NCI-H524 (cell line): ENCODE results near the gene KRT82.

Source experiments
- DNase-seq, 2 experiments: peaks; one replicate each; lab custom pipeline; 2025; lab: John Stamatoyannopoulos, UW

KRT82 gene

DNA sequence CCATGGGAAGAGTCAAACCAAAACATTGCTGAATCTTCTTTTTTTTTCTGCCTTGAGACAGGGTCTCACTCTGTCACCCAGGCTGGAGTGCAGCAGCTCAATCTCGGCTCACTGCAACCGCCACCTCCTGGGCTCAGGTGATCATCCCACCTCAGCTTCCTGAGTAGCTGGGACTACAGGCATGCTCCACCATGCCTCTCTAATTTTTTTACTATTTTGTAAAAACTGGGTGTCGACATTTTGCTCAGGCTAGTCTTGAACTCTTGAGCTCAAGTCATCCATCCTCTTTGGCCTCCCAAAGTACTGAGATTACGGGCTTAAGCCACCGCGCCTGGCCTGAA is 29.5 kb upstream of the KRT82 start:
- DNase-seq: no peak

DNA sequence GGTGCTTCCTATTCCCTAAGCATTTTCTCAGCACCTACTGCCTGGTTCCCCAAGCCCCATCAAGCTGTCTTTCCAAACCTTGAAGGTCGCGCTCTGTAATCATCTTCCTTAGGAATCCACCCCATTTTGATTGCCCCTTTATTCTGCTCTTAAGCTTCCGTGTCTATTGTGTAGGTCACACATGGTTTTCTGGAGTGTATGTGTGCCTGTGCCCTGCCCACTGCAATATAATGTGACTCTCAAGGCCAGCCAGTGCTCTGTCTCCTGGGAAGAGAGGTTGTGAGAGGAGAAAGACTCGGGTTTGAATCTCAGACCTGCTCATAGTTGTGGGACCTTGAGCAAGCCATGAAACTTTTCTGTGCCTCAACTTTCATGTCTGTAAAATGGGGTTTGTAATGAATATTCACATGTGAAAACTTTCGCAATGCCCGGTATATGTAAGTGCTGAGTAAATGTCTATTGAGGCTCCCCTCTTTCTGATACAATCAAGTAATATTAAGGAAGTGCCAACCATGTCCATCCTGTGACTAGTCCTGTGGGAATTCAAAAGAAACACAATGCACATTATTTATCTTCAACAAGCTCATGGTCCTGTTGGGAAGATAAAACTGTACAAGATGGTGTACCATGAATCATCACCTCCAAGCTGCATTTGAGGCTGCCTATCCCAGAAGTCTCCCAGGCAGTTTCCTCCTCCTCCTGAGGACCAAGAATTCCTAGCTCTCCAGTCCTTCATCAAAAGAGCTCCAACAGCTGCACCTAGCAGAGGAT is 28.8 kb upstream of the KRT82 start:
- no peak for DNase-seq

DNA sequence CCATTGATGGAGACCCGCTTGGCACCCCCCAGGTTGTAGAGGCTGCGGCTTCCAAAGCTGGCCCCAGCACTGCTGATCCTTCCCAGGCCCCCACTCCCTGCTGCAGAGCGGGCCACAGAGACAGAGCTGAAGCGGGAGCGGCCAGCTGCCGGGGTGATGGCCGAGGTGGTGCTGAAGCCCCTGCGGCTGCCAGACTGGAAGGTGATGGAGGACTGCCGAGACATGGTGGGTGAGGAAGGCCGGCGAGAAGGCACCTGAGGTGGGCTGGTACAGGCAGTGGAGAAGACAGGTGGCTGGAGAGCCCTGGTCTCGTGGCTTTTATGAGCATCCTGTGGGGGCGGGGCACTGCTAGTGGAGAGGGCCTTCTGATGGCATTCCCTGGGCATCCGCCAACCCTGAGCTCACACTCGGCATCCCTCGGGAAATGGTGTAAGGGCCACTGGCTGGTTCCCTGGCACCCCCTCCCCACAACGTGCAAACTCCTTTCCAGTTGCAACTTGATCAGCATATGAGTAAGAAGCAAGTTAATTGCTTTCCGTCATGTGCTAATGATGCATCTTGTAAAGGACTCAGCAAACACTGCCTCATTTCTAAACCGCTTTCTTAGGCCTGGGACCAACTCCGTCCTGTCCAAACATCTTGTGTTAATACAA is 28.1 kb upstream of the KRT82 start, which contains the start of gene KRT75:
KRT75 (minus strand) TSS at position 291 of the 653 bp plus-strand sequence; CDS start at position 224, 67 bp downstream.
- no peak for DNase-seq

DNA sequence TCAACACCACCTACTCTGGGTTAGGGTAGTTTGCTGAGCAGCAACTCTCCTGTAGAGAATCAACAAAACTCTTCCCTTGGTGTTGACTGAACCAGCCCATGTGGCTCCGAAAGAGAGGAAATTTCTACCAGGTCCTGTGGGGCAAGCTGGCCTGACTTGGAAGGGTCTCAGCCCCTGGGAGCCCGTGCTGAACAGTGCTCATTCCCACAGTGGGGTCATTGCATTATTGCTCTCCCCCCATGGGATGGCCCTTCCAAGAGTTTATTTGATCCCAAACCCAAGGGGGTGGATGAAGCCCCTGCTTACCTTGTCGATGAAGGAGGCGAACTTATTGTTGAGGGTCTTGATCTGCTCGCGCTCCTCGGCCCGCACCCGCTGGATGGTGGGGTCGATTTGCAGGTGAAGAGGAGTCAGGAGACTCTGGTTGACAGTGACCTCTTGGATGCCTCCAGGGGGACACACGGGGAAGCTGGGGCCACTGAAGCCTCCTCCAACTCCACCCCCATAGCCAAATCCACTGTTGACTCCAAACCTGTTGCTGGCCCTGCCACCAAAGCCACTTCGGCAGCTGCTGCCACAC is 27.5 kb upstream of the KRT82 start:
- no peak for DNase-seq

DNA sequence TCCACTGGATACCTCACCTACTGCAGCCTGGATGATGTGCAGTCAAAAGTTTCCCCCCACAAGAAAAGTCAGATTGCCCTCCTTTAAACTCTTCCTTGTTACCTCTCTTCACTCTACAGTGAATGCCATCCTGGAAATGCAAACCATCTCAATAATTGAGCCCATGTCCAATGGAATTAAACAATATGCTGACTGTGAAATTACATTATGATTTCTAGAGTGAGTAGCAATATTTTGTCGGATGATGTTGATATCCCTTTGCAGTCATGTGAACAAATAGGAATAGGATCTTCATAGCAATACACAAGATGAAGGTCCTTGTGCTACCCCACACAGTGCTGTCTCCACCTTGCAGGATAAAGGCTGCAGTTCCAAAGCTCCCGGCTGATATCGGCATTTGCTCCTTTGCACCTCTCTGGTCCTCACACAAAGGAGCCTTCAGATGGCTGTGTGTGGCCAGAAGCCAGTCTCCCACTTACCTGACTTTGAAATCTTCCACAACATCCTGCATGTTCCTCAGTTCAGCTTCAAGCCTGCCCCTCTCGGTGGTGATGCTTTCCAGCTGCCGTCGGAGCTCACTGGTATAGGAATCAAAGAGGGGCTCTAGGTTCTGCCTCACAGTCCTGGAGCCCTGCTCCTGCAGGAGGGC is 26.5 kb upstream of the KRT82 start:
- no peak for DNase-seq

DNA sequence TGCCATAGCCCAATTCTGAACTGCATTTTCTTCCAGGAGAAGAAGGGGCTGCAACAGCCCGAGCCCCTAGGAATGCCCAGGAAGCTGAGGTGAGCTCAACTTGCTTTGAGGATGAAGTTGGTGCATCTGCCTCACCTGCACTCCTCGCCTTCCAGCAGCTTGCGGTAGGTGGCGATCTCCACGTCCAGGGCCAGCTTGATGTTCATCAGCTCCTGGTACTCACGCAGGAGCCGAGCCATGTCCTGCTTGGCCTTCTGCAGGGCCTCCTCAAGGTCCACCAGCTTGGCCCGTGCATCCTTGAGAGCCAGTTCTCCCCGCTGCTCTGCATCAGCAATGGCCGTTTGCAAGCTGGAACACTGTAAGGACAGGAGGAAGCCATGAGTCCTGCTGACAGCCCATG is 22.0 kb upstream of the KRT82 start:
- DNase-seq: no peak

DNA sequence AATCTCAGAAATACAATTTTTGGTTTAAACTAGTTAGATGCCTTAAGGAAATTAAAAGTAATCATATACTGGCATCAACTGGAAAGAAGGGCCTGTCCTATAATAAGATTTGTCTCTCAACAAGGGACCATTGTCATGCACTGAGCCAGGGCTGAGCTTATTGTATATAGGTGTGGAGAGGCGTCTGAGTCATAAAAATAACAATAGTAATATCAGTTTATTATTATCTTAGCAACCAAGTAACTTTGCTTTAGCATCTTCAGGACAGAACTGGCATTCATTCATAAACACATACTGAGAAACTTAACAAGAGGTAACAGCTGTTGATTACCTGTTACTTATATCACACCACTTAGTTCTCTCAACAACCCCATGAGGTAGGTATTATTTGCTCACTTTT is 20.9 kb upstream of the KRT82 start:
- DNase-seq: no peak

DNA sequence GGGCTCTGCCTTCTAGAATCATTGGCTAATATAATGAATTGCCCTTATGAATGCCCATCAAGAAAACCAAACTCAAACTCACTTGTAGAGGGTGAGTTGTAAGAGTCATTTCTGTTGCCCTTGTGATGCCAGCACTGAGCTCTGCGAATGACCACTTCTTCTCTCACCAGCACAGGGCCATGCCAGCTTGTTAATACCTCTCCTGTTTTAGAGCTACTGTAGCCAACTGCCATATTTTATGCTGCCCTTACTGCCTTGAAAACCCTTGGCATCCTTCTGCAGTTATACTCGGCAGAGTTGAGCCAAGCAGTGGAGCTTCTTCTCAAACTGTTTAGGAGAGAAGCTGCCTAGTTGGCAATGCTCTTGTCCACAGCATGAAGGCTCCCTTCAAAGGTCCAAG is 19.9 kb upstream of the KRT82 start:
- no peak for DNase-seq

DNA sequence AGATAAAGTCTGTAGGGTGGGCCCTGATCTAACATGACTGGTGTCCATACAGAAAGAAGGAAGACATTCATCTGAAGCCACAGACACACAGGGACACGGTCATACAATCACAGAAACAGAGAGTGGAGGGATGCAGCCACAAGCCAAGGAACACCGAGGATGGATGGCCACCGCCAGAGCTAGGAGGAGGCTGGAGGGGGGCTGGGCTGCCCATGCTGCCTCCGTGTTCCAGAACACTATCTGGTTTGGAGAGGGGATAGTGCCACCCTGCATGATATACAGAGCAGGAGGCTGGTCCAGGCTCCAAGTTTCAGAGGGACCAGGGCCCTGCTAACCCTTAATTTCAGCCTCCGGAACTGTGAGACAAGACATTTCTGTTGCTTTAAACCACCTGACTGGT is 19.3 kb upstream of the KRT82 start:
- DNase-seq: no peak

DNA sequence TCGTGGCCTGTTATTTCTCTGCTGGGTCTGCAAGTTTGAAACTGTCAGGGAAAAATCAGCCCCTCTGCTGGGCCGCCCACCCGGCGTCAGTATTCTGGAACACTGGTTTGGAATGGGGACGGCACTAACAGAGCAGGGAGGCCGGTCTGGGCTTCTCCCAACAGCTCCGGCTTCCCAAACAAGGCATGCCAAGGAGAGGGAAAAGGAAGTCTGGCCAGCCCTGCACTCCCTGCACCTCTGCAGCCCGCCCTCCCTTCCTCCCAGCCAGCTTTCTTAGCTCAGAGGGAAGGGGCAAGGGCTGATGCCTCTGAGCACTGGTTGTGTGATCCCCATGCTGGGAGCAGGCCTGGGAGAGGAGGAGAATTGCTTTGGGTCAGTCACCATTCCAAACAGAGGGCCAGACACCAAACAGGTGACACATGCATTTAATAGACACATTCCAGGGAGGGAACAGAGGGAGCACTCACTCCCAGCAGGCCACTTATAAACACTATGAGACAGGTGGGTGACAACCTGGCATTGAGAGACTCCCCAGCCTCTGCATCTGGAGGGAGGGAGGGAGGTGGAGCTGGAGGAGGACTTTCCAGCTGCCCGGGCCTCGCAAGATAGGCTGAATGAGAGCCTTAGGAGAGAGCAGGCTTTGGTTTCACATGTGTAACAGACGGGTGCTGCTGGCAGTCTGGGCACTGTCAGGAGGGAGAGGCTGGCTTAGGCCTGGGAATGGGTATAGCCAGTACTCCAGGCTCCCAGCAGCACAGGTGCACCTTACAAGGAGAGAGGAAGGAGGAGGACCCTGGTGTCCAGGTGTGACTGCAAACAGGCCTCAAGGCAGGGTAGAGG is 17.7 kb upstream of the KRT82 start:
- DNase-seq: peak in 1 of 2 experiments; percentile 59

DNA sequence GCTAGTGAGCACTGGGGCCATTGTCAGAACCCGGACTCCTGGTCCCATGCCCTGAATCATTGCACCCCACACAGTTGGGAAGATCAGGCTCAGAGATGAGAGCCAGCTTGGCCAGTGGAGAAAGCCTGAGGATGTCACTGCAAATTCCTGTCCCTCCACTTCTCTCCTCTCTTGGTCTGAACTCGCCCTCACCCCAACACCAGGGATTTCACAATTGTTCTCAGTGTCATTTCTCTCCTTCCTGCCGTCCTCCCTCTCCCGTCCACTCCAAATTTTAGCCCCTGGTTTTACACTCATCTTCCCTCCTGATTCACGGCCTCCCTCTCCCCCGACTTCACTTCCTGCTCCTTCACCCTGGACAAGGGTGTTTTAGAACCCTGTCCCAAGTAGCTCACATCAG is 16.9 kb upstream of the KRT82 start:
- no peak for DNase-seq

DNA sequence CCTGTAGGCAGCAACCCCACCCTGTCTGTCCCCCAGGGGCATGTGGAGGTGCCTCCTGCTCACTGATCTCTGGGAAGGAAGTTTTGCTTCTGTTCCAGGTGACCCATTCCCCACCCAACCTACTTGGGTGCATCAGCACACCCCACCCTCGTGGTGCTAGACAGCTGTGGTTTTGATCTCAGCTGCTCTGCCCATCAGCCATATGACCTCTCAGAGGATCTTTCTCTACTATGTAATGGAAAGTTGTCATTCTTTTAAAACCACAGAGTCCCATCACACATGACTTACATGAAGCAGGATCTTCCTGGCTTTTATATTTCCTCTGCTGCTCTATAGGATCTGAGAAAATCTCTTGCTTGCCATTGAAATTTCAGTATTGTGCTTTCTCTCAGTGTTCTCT is 13.5 kb upstream of the KRT82 start:
- no peak for DNase-seq

DNA sequence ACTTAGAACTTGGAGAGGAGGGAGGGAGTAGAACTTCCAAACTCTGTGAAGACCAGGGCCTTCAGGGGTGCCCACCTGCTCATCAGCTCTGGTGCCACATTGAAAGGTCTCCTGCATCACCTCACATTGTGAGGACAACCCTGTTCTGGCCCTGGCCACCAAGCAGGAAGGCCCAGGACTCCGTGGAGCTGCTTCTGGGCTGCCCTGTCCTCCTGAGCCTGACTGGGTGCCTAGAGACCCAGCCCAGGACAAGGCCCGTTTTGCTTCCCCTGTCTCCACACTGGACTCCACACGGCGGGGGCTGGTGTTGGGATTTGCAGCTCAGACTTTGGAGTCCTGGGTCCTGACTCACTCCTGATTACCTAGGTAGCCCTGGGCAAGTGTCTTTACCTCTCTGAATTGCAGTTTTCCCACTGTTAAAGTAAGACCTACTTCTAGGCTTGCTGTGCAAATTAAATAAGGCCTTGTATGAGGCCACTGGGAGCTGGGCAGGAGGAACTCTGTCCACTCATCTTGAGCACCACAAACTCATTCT is 12.5 kb upstream of the KRT82 start:
- DNase-seq: no peak

DNA sequence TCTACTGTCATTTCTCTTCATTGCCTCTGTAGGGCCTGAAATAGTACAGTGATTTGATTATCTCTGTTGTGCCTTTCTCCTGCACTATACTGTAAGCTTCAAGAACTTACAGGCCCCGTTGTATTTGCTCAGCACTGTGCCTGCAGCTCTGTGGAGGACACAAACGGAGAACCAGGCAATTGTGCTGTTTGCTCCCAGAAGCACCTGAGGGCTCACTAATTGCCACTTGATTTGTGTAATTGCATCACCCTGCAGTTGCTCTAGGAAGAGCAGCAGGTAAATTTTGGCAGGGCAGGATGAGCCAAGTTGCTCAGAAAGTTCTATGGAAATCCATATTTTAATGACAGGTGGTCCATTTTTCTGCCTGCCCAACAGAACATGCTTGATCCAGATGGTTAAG is 11.6 kb upstream of the KRT82 start:
- DNase-seq: no peak

DNA sequence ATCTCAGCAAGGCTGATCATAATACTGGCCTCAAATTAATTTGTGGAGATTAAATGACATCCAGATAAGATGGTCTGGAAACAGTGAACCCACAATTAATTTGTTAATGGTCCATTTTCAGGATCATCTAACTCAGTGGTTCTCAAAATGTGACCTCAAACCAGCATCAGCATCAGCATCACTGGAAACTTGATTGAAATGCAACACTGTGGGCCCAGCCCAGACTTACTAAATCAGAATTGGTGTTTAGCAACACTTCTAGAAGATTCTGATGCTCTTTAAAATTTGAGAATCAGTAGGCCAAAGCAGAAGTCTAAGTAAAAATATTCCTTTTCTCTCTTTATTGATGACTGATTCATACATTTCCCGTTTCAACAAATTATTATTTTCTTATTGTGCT is 10.7 kb upstream of the KRT82 start:
- DNase-seq: no peak

DNA sequence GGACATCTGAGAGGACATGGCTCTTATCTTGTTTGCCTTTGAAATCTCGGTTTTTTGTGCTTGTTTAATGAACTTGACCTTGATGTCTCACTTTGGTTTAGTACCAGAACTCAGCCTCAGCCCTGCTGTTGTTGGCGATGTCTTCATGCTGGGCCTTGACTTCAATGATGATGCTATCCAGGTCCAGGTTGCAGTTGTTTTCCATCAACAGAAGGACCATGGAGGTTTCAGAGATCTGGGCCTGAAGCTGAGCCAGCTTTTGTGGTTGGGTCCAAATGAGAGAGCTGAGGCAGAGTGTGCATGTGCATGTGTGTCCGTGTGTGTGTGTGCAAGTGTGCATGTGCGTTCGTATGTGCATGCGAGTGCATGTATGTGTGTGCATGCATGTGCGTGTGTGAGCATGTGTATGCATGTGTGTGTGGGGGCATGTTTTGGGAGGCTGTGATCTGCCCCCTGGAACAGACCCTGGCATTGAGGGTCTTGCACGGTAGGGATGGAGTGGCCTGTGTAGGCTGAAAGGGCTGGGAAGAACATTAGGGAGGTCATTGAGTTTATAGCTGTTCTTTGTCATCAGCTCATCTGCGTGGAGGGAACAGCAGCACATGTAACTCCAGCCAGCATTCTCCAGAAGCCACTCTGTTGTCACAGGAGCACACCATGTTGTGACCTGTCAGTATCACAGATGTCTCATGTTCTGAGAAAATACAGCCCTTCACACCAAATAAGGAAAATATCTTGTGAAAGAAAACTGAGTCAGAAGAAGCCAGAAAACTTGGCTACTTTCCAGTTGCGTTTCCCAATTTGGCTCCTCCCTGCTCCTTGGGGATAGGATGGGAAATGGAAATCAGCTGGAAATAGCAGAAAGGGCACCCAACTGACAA is 10.0 kb upstream of the KRT82 start:
- no peak for DNase-seq

DNA sequence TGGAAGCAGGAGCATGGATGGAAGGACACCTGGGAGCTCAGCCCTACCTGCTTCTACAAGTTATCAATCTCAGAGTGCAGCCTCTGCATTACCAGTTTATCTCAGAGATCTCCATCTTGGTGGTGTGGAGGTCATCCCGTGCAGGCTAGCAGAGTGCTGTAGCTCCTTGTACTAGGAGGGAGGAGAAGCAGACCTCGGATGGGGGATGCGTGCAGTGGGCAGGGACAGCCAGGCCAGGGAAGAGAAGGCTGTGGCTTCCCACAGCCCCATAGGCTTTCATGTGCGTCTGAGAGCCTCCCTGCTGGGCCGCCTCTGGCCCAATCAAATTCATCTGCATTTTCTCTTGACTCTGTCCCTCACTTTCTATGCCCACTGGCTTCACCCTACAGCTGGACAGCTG is 8.8 kb upstream of the KRT82 start:
- no peak for DNase-seq

DNA sequence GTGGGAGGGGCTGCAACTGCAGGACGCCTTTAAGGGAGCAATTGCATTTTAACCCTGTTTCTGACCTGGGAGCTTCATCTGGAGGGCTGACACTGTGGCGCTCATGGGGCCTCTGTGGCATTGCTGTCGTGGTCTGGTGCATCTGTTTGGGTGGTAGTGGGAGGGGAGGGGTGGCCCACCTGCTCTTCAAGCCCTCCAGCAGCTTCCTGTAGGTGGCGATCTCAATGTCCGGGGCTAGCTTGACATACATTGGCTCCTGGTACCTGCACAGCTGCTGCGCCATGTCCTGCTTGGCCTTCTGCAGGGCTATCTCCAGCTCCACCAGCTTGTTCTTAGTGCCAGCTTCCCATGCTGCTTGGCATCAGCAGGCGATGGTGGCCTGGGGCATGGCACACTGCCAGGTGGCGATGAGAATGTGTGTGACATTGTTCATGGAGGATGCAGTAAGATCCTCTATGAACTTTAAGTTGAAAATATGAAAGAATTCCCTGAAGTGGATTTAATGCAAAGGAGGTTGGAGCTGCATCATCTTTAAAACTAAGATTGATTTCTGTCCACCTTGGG is 7.7 kb upstream of the KRT82 start:
- DNase-seq: no peak

DNA sequence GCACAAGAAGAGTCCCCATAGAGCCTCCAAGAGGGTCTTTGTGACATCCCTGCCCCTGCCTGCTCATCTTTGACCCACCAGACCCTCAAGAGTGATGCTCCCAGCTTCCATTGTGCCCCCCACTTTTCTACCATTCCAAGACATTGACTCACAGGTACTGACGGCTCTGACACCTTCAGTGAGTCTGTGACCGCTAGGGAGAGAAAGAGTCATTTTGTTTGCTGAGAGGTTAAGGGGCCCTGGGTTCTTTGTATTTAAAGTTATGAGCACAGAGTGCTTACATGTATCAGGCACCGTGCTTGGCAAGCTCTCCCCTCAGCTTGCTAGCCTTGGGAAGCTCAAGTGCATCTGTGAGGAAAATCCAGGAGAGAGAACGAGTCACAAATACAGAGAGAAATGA is 7.1 kb upstream of the KRT82 start:
- DNase-seq: no peak

DNA sequence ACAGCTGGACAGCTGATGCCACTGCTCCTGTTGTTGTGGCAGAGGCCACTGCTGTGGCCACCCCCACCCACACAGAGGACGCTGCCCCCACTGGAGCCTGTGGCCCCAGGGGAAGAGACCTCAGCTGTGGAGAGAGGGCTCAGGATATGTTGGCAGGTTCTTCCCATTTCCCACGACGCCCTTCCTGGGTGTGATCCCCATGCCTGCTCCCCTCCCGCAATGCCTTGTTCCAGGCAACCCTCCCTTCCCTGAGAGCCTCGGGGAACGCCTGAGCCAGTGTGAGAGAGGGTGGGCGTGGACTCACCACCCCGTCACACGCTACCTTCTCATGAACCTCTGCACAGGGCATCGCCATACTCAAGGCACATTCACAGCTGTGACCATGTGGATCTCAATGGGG is 5.7 kb upstream of the KRT82 start:
- no peak for DNase-seq
